ENCODE data around the gene SUMO2.

SUMO2 gene

DNA sequence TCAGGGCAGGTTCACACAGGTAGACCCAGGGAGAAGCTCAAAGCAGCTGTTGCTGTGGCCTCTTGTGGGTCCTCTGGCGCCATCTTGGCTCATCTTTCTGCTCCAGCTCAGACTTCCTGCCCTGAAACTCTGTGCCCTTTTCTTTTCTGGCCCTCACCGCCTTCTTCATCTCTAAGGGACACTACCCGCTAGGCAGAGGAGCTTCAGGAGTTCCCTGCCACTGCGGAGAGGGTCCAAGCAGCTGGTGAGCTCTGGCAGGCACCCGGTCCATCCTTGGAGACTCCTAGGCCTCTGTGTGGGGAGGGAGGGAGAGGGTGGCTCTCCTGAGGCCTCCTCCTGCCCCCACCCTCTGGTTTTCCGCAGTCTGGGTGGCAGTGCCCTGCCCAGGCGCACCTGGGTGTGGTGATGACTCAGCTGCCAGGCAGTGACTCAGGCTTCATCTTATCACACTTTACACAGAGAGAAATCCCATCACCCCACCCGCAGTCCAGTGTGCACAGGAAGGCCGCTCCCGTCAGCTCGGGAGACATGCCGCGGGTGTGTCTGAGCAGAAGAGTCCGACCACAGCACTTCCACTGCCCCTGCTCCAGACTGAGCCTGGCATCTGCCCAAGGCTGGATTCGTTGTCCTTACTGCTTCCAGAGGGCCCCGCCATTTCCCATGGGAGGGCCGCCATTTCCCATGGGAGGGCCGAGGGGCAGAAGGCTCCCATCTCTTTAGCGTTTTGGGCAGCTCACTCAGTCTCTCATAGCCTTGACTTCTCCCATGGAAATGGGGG is 58.5 kb downstream of the SUMO2 start:
- DNase-seq (ENCODE audit: low read depth): peak; percentile 49

DNA sequence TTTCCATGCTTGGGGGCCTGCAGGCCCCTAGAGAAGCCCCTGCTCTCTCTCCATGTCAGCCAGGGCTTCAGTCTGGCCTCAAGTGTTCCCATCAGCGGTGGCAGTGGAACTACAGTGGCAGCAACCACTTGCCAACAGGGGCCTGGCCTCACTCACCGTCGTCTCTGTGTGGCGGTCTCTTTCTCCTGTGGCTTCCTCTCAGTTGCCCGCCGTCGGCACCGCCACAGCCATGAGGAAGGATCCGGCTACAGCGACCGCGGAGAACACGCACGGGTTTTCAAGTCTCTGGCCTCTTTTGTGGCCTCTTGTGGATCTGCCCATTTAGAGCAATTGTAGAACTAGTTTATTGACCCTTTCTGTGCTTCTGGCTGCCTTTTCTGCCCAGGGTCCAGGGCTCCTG is 64.5 kb downstream of the SUMO2 start:
- no peak for DNase-seq (ENCODE audit: low read depth)

DNA sequence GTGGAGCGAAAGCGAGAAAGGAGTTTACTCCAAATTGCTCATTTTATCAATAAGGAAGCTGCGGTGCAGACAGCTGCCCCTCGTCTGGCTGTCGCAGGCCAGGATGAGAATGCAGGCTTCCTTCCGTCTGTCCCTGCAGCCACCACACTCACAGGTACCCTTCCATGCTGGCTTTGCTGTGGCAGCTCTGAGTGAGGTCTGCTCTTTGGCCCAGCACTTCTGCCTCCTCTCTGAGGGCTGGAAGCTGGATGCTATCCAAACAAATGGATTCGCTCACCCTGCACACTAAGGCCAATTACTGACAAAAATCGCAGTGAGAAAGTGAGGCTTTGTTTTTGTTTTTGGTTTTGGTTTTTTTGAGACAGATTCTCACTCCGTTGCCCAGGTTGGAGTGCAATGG is 66.0 kb downstream of the SUMO2 start:
- no peak for DNase-seq (ENCODE audit: low read depth)
